ENCODE measurements around the gene PGAP6. TPM values are rescaled to one million over a fixed set of nuclear protein-coding genes. Genes with fewer than 3 reads are reported as not detected.

The PGAP6 gene
- total and polyA plus RNA-seq, 2 of the 13 experiments (the other 11 are each of a cell fraction or from before 2014, with no cell fraction given): 52.7 to 136 TPM

- TF ChIP-seq, protein P1, sequence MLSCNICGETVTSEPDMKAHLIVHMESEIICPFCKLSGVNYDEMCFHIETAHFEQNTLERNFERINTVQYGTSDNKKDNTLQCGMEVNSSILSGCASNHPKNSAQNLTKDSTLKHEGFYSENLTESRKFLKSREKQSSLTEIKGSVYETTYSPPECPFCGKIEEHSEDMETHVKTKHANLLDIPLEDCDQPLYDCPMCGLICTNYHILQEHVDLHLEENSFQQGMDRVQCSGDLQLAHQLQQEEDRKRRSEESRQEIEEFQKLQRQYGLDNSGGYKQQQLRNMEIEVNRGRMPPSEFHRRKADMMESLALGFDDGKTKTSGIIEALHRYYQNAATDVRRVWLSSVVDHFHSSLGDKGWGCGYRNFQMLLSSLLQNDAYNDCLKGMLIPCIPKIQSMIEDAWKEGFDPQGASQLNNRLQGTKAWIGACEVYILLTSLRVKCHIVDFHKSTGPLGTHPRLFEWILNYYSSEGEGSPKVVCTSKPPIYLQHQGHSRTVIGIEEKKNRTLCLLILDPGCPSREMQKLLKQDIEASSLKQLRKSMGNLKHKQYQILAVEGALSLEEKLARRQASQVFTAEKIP (CRISPR knock-in tag; IDR thresholded peaks at IDR 0.05; ENCODE audit: borderline replicate concordance): no peak
- TF ChIP-seq PATZ1 (CRISPR knock-in tag; IDR thresholded peaks at IDR 0.05): peak; percentile 85
- TF ChIP-seq, protein P2, sequence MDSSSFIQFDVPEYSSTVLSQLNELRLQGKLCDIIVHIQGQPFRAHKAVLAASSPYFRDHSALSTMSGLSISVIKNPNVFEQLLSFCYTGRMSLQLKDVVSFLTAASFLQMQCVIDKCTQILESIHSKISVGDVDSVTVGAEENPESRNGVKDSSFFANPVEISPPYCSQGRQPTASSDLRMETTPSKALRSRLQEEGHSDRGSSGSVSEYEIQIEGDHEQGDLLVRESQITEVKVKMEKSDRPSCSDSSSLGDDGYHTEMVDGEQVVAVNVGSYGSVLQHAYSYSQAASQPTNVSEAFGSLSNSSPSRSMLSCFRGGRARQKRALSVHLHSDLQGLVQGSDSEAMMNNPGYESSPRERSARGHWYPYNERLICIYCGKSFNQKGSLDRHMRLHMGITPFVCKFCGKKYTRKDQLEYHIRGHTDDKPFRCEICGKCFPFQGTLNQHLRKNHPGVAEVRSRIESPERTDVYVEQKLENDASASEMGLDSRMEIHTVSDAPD (CRISPR knock-in tag; IDR thresholded peaks at IDR 0.05): peak; percentile 79; the same call in 1 of the 2 replicates
- peak; percentile 50; the same call in 1 of the 2 replicates for TF ChIP-seq ELF3 (CRISPR knock-in tag; IDR thresholded peaks at IDR 0.05)
- no peak for TF ChIP-seq TCF7L2 (IDR thresholded peaks at IDR 0.05; ENCODE audit: low read depth, low read length)
- TF ChIP-seq ZNF574 (CRISPR knock-in tag; IDR thresholded peaks at IDR 0.05): peak; percentile 70
- TF ChIP-seq MBNL3 (CRISPR knock-in tag; conservative IDR thresholded peaks at IDR 0.05): no peak
- TF ChIP-seq ZNF703 (CRISPR knock-in tag; IDR thresholded peaks at IDR 0.05; ENCODE audit: borderline replicate concordance): 0 out of 2 replicates have a peak, but pooled peaks have one; percentile 39
- TF ChIP-seq ZFP90 (CRISPR knock-in tag; IDR thresholded peaks at IDR 0.05; ENCODE audit: borderline replicate concordance): no peak
- TF ChIP-seq, protein P3, sequence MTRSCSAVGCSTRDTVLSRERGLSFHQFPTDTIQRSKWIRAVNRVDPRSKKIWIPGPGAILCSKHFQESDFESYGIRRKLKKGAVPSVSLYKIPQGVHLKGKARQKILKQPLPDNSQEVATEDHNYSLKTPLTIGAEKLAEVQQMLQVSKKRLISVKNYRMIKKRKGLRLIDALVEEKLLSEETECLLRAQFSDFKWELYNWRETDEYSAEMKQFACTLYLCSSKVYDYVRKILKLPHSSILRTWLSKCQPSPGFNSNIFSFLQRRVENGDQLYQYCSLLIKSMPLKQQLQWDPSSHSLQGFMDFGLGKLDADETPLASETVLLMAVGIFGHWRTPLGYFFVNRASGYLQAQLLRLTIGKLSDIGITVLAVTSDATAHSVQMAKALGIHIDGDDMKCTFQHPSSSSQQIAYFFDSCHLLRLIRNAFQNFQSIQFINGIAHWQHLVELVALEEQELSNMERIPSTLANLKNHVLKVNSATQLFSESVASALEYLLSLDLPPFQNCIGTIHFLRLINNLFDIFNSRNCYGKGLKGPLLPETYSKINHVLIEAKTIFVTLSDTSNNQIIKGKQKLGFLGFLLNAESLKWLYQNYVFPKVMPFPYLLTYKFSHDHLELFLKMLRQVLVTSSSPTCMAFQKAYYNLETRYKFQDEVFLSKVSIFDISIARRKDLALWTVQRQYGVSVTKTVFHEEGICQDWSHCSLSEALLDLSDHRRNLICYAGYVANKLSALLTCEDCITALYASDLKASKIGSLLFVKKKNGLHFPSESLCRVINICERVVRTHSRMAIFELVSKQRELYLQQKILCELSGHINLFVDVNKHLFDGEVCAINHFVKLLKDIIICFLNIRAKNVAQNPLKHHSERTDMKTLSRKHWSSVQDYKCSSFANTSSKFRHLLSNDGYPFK (CRISPR knock-in tag; IDR thresholded peaks at IDR 0.05; ENCODE audit: borderline replicate concordance): peak; percentile 73
- no peak for TF ChIP-seq HMG20B (CRISPR knock-in tag; conservative IDR thresholded peaks at IDR 0.05)
- no peak for TF ChIP-seq NBN (conservative IDR thresholded peaks at IDR 0.05)
- no peak for TF ChIP-seq NFYB (CRISPR knock-in tag; IDR thresholded peaks at IDR 0.05)
- TF ChIP-seq ZNF431 (CRISPR knock-in tag; IDR thresholded peaks at IDR 0.05; ENCODE audit: borderline replicate concordance, low read depth): peak; percentile 81; the same call in 1 of the 2 replicates
Observed at GRCh38 chr16:361872-362701, 19.7 kb downstream of the PGAP6 start (continued).
